SK-N-MC (cell line): ENCODE data around the gene MID1.

Experiments
- DNase-seq: peaks from one replicate; pipeline ENCODE4 v3.0.0-alpha.2; 2011; ENCODE audit warnings: low read depth, low spot score
- H3K27ac ChIP-seq: fragments of 200-600 bp; sonication (generic); 2 replicates; pipeline ENCODE4 v1.5.1; 2016; ENCODE audit warnings: mixed run types
- H3K36me3 ChIP-seq: fragments of 200-600 bp; sonication (generic); 2 replicates; pipeline ENCODE4 v1.6.1; 2017; ENCODE audit warnings: antibody characterized with exemption, low read length, mixed read lengths; ENCODE audit not compliant: insufficient read depth
- H3K4me3 ChIP-seq: fragments of 200-600 bp; sonication (generic); 2 replicates; pipeline ENCODE4 v1.5.1; 2016
- H3K9ac ChIP-seq: fragments of 200-600 bp; sonication (generic); 2 replicates; pipeline ENCODE4 v1.8.0; 2017; ENCODE audit warnings: mixed run types, mixed read lengths; ENCODE audit not compliant: insufficient read length
- H3K9me3 ChIP-seq: fragments of 200-600 bp; sonication (generic); 2 replicates; pipeline ENCODE4 v1.6.1; 2017; ENCODE audit warnings: low read depth, mild to moderate bottlenecking, antibody characterized with exemption, low read length, moderate library complexity, mixed read lengths
- EZH2 ChIP-seq: fragments of 200-600 bp; sonication (generic); IDR thresholded peaks from one replicate; pipeline ENCODE4 v1.6.1; 2017; ENCODE audit warnings: antibody characterized with exemption
- FOXP2 ChIP-seq: optimal IDR thresholded peaks from 2 replicates; pipeline ENCODE3; 2011; ENCODE audit warnings: mild to moderate bottlenecking, moderate library complexity; ENCODE audit not compliant: insufficient read depth; ENCODE audit errors: extremely low read length, control extremely low read depth
- POLR2AphosphoS5 ChIP-seq: IDR thresholded peaks from 2 replicates; pipeline ENCODE4 v1.6.1; 2012; ENCODE audit warnings: mild to moderate bottlenecking, low read depth, low read length, borderline replicate concordance

MID1 gene

GRCh38 chrX:10415306-10416001 is 204.9 kb downstream of the MID1 start:
- Histone ChIP-seq H3K36me3 (no peaks in the 10 kb centered on the region), H3K9ac (no peak overlapping the region), H3K27ac (no peak overlapping the region), H3K4me3 (no peak overlapping the region), H3K9me3 (no peaks in the 10 kb centered on the region)
- DNase-seq, result no peak
- TF ChIP-seq POLR2AphosphoS5 (no peak), FOXP2 (no peak)

GRCh38 chrX:10414862-10415261 is 205.5 kb downstream of the MID1 start:
- TF ChIP-seq POLR2AphosphoS5 (no peak), FOXP2 (no peak), EZH2 (no peak)
- no peak for DNase-seq
- no peaks in the 10 kb centered on the region for H3K36me3 ChIP-seq
- no peak overlapping the region for H3K4me3 ChIP-seq
- no peaks in the 10 kb centered on the region for H3K9me3 ChIP-seq
- H3K9ac ChIP-seq, result no peak overlapping the region
- no peak overlapping the region for H3K27ac ChIP-seq

GRCh38 chrX:10414156-10414824 is 206.1 kb downstream of the MID1 start:
- Histone ChIP-seq H3K36me3 (no peaks in the 10 kb centered on the region), H3K4me3 (no peak overlapping the region), H3K9me3 (no peaks in the 10 kb centered on the region), H3K9ac (no peak overlapping the region), H3K27ac (no peak overlapping the region)
- no peak for DNase-seq
- TF ChIP-seq FOXP2, result no peak

GRCh38 chrX:10404436-10404835 is 215.9 kb downstream of the MID1 start:
- H3K36me3 ChIP-seq, result no peaks in the 10 kb centered on the region
- H3K27ac ChIP-seq, result no peak overlapping the region
- no peak overlapping the region for H3K4me3 ChIP-seq
- no peak overlapping the region for H3K9ac ChIP-seq
- TF ChIP-seq FOXP2, result no peak
- no peak for TF ChIP-seq EZH2
- no peak for TF ChIP-seq POLR2AphosphoS5
- H3K9me3 ChIP-seq, result no peaks in the 10 kb centered on the region
- DNase-seq, result no peak

DNA sequence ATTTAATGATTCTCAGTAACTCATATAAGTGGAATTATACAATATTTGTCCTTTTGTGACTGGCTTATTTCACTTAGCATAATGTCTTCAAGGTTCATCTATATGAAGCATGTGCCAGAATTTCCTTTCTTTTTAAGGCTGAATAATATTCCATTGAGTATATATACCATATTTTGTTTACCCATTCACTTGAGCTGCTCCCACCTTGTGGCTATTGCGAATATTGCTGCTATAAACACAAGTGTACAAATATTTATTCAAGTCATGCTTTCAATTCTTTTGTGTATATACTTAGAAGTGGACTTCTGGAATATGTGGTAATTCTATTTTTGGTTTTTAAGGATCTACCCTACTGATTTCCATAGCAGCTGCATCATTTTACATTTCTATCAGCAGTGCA is 219.1 kb downstream of the MID1 start:
- DNase-seq, result no peak
- Histone ChIP-seq H3K4me3 (no peak overlapping the region), H3K27ac (no peak overlapping the region), H3K9me3 (no peaks in the 10 kb centered on the region), H3K36me3 (no peaks in the 10 kb centered on the region), H3K9ac (no peak overlapping the region)
- TF ChIP-seq EZH2 (no peak), POLR2AphosphoS5 (no peak), FOXP2 (no peak)

- no peak for DNase-seq
- TF ChIP-seq POLR2AphosphoS5 (no peak), FOXP2 (no peak), EZH2 (no peak)
Measured at GRCh38 chrX:10399043-10399741, 221.2 kb downstream of the MID1 start.

GRCh38 chrX:10398215-10398614 is 222.2 kb downstream of the MID1 start:
- Histone ChIP-seq H3K27ac (no peak overlapping the region), H3K36me3 (no peaks in the 10 kb centered on the region), H3K9ac (no peak overlapping the region)

More at GRCh38 chrX:10399043-10399741, 221.2 kb downstream of the MID1 start:
- no peak overlapping the region for H3K4me3 ChIP-seq
- H3K27ac ChIP-seq, result no peak overlapping the region
- no peaks in the 10 kb centered on the region for H3K9me3 ChIP-seq
- H3K36me3 ChIP-seq, result no peaks in the 10 kb centered on the region
- H3K9ac ChIP-seq, result no peak overlapping the region

GRCh38 chrX:10397349-10397748 is 223.0 kb downstream of the MID1 start:
- H3K27ac ChIP-seq, result no peak overlapping the region
- H3K9ac ChIP-seq, result no peak overlapping the region
- H3K4me3 ChIP-seq, result no peak overlapping the region
- no peak for DNase-seq
- TF ChIP-seq EZH2, result no peak
- TF ChIP-seq FOXP2, result no peak
- no peak for TF ChIP-seq POLR2AphosphoS5
- H3K36me3 ChIP-seq, result no peaks in the 10 kb centered on the region
- no peaks in the 10 kb centered on the region for H3K9me3 ChIP-seq

More at GRCh38 chrX:10398215-10398614, 222.2 kb downstream of the MID1 start:
- no peak for DNase-seq
- TF ChIP-seq POLR2AphosphoS5 (no peak), EZH2 (no peak), FOXP2 (no peak)
- Histone ChIP-seq H3K4me3 (no peak overlapping the region), H3K9me3 (no peaks in the 10 kb centered on the region)
